ENCODE data around the gene TSPAN13. TPM values are rescaled to one million over a fixed set of nuclear protein-coding genes. Genes with fewer than 3 reads are reported as not detected.

TSPAN13 gene
- total and polyA plus RNA-seq, 2 of the 8 experiments (the other 6 are each of a cell fraction or from before 2014, with no cell fraction given) = 15.3 to 28.1 TPM

DNA sequence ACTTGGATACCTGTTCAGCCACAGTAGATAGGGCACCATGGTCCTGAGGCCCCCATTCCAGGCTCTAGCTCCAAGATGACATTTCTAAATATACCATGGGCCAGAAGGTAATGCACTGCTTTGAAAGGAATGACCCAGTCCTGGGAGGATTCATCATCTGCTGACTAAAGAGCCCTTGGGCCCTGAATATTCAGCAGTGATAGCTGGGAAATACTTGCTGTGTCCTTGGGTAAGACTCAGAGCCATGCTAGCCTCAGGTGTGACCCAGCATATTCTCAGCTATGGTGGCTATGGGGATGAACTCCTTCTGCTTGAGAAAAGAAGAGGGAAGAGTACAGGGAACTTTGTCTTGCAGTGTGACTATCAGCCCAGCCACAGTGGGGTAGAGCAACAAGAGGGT lies 72.5 kb downstream of the TSPAN13 start (continued):
- no peak for TF ChIP-seq GABPA (IDR thresholded peaks at IDR 0.05; ENCODE audit: borderline replicate concordance, insufficient read depth, low read length)
